Suprapubic skin (tissue), 3 donors: ENCODE results near the gene GRID2IP.

Experiments used
- CTCF ChIP-seq, 2 donors: fragments of 200-600 bp in 1 of 2; fragments of 450-650 bp in 1 of 2; sonication (generic) in 1 of 2; IDR thresholded peaks; one replicate each; pipeline ENCODE4 v1.5.1; 2016 to 2019; ENCODE audit warnings: antibody characterized with exemption in 2 of 2, mild to moderate bottlenecking in 1 of 2, moderate library complexity in 1 of 2
- POLR2AphosphoS5 ChIP-seq, 3 donors: sonication (generic); formaldehyde crosslinking; IDR thresholded peaks; one replicate each; pipeline ENCODE4 v1.6.1; 2017; ENCODE audit warnings: antibody characterized with exemption in 3 of 3

DNA sequence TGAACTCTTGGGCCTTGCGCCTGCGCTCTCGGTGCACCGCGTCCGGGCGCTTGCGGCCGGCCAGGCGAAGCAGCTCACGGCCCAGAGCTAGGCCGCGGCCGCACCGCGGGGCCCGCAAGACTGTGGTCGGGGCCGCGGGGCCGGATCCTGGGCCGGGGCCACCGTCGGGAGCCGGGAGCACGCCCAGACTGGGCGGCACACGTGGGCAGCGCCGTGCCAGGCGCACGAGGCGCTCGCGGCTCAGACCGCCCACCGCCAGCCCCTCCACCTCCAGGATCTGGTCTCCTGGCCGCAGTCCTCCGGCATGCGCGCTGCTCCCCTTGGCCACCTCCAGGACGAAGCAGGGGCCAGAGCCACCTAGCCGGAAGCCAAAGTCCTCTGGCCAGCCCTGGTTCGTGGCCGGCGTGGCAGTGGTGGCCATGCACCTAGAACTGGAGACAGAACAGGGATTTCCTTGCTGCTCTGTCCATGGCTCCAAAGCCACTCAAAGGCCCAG, at the start of gene GRID2IP:
- no peak for TF ChIP-seq CTCF (IDR thresholded peaks at IDR 0.05)
- no peak for TF ChIP-seq POLR2AphosphoS5 (IDR thresholded peaks at IDR 0.05)
